Measurements from ENCODE around the gene PAPPA. TPM values are rescaled to one million over a fixed set of nuclear protein-coding genes. Genes with fewer than 3 reads are reported as not detected.

Gene PAPPA
- total and polyA plus RNA-seq, 8 donors, result 0.45 to 11.7 (median 1.9) TPM

DNA sequence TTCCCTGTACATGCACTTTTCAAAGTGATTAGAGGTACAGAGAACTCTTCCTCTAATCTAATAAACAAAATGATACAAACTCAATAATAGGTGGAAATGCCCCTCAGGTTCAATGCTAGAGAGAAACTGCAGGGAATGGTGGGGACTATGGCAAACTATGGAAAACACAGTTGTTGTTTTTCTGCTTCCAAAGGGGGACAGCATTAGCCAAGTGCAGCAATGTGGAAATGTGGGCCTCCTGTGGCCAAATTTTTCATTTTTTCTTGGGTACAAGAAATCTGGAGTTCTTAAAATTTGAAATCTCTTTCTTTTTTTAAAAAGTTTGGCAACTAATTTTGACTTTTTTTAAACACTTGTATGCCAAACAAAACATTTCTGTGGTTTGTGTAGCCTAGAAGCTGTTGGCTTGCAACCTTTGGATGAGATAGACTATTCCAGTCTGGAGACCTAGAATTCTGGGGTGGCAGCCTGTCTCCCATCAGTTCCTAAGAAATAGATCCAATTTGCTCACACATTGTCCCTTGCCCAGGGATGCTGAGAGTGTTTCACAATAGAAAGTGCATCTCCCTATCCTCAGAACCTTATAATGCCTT, 218.6 kb downstream of the PAPPA start:
- intact Hi-C loops (cut with DNase I; ENCODE audit: low total_unique reads), result no loop called here
- no peak for DNase-seq
- H3K27ac ChIP-seq, result no peak overlapping the region
- H3K4me1 ChIP-seq, result no peaks in the 10 kb centered on the region
- no peak overlapping the region for H3K4me3 ChIP-seq
- H3K9me3 ChIP-seq, result no peaks in the 10 kb centered on the region
- TF ChIP-seq POLR2AphosphoS5 (IDR thresholded peaks at IDR 0.05) (no peak), CTCF (IDR thresholded peaks at IDR 0.05) (no peak), EP300 (IDR thresholded peaks at IDR 0.05) (no peak), POLR2A (IDR thresholded peaks at IDR 0.05) (no peak)
- no peaks in the 10 kb centered on the region for H3K36me3 ChIP-seq
- no peaks in the 10 kb centered on the region for H3K27me3 ChIP-seq

GRCh38 chr9:116372786-116373185, 219.2 kb downstream of the PAPPA start:
- no peaks in the 10 kb centered on the region for H3K27me3 ChIP-seq
- H3K4me1 ChIP-seq, result no peaks in the 10 kb centered on the region
- H3K36me3 ChIP-seq, result no peaks in the 10 kb centered on the region
- no peak overlapping the region for H3K4me3 ChIP-seq
- no peak overlapping the region for H3K27ac ChIP-seq
- intact Hi-C loops (cut with DNase I; ENCODE audit: low total_unique reads), result no loop called here
- 78 to 87% (median 83%) methylated on average over 4 of the region's 4 CpGs for WGBS, 5 donors
- no peaks in the 10 kb centered on the region for H3K9me3 ChIP-seq
- TF ChIP-seq EP300 (IDR thresholded peaks at IDR 0.05) (no peak), CTCF (IDR thresholded peaks at IDR 0.05) (no peak), POLR2AphosphoS5 (IDR thresholded peaks at IDR 0.05) (no peak), POLR2A (IDR thresholded peaks at IDR 0.05) (no peak)
- no peak for DNase-seq

GRCh38 chr9:116377179-116377798, 223.7 kb downstream of the PAPPA start:
- TF ChIP-seq POLR2AphosphoS5 (IDR thresholded peaks at IDR 0.05) (no peak), CTCF (IDR thresholded peaks at IDR 0.05) (no peak), POLR2A (IDR thresholded peaks at IDR 0.05) (no peak), EP300 (IDR thresholded peaks at IDR 0.05) (no peak)
- Histone ChIP-seq H3K27me3 (no peaks in the 10 kb centered on the region), H3K36me3 (peaks cover 0 to 6% (median 0%) of the 10 kb centered on the region in 4 donors), H3K9me3 (no peaks in the 10 kb centered on the region), H3K4me1 (no peaks in the 10 kb centered on the region), H3K4me3 (no peak overlapping the region), H3K27ac (no peak overlapping the region)
- no peak for DNase-seq
- intact Hi-C loops (cut with DNase I; ENCODE audit: low total_unique reads), result no loop called here
- whole genome bisulfite sequencing, 5 donors, result 69 to 85% (median 72%) methylated on average over 8 of the region's 8 CpGs

DNA sequence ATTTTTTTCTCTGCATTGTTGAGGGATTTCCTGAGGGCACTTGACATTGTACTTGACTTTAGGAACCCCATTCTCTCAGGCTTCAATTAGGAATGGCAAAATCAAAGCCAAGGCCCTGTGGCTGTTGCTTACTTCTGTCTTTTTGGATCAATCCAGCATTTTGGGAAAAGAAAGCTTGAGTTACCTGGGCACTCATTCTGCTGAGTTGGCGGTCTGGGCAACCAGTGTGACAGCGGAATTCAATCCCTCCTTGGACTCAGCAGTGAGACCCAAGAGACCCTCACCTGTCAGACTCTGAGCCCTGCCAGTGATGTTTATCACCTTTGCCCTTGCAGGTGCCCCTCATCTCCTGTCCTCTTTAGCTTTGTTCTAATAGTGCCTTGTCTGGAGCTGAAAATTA, 225.3 kb downstream of the PAPPA start:
- H3K27ac ChIP-seq, result no peak overlapping the region
- no peak for DNase-seq
- TF ChIP-seq POLR2AphosphoS5 (IDR thresholded peaks at IDR 0.05), result no peak
- no peak for TF ChIP-seq EP300 (IDR thresholded peaks at IDR 0.05)
- no peak for TF ChIP-seq CTCF (IDR thresholded peaks at IDR 0.05)
- no peak for TF ChIP-seq POLR2A (IDR thresholded peaks at IDR 0.05)
- H3K36me3 ChIP-seq, result peaks cover 0 to 6% (median 0%) of the 10 kb centered on the region in 4 donors
- H3K9me3 ChIP-seq, result no peaks in the 10 kb centered on the region
- no peaks in the 10 kb centered on the region for H3K27me3 ChIP-seq
- WGBS, 5 donors, result 85 to 98% (median 93%) methylated on average over 2 of the region's 2 CpGs
- H3K4me1 ChIP-seq, result no peaks in the 10 kb centered on the region
- no peak overlapping the region for H3K4me3 ChIP-seq
- intact Hi-C loops (cut with DNase I; ENCODE audit: low total_unique reads), result no loop called here
